NOMO-1 (cell line): ENCODE results near the gene PNPLA5.
"Not testable (repeated sequence)": the region's sequence is repeated elsewhere in the genome, so short reads cannot be mapped to it uniquely, and the experiment has no call there.

Source experiments
- DNase-seq, 2 experiments: peaks; one replicate each; lab custom pipeline; 2025; ENCODE audit not compliant: unreplicated experiment in 2 of 2; lab: John Stamatoyannopoulos, UW

PNPLA5 gene, protein sequence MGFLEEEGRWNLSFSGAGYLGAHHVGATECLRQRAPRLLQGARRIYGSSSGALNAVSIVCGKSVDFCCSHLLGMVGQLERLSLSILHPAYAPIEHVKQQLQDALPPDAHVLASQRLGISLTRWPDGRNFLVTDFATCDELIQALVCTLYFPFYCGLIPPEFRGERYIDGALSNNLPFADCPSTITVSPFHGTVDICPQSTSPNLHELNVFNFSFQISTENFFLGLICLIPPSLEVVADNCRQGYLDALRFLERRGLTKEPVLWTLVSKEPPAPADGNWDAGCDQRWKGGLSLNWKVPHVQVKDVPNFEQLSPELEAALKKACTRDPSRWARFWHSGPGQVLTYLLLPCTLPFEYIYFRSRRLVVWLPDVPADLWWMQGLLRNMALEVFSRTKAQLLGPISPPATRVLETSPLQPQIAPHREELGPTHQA

DNA sequence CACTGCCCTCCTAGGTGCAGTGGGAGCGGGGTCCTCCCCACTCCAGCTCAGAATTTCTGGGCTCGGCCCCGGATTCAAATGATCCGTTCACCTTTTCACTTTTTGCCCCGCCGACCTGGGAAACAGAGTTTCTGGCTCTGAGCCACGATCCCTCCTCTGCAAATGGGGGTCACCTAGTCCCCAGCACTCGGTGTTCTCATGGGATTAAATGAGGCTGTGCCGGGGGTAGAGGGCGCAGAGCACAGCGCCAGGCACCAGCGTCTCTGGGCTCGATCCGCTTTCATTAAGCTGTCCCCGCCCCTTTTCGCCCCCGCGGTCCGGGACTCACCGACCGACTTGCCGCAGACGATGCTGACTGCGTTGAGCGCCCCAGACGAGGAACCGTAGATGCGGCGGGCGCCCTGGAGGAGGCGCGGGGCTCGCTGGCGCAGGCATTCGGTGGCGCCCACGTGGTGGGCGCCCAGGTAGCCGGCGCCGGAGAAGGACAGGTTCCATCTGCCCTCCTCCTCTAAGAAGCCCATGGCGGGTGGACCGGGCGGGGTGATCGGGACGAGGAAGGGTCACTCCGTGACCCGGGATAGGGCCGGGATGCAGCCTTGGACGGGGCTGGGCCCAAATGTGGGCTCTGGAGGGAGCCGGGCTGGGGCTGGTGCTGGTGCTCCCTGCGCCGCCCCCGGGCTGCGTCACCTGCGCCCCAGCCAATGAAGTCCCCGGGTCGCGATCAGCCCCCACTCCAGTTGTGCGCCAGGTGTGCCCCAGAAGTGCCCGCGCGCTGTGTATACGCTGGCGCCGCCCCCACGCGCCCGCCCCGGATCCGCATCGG is at the start of gene PNPLA5:
Gene PNPLA5, minus strand, starts transcription at position 654 of the 823 bp plus-strand sequence. Its CDS starts 133 bp downstream, at position 521.
- no peak for DNase-seq

DNA sequence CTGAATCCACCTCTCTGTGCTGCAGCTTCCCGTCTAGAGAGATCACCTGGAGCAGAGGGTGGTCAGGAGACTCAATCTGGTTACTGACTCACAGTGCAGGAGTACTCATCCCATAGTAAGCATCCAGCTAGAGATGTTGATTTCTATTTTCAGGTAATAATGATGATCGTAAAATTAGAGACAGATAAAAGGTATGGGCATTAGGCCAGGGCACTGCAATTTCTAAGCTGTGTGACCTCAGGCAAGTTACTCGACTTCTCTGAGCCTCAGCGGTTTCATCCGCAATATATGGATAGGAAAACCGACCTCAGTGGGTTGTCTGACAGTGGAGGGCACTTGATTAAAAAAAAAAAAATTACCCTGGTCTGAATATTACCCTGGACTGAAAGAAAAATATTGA is 49.6 kb upstream of the PNPLA5 start:
- DNase-seq = no peak

DNA sequence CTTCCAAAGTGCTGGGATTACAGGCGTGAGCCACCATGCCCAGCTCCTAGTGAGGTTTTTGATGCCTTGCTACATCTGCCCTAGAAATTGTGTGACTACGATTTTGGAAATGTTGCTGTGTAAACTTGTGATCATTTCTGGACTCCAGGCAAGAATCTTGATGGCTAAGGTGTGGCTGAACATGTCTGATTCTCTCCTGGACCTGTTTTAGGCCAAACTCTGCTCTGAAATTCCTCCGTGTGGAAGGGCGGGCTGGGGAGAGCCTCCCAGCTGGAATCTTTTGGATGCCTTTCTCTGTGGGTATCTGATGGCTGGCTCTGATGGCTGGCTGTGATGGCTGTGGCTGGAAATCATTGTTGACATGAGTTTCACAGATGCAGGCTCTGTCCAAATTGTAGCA is 40.0 kb upstream of the PNPLA5 start:
- DNase-seq = no peak

DNA sequence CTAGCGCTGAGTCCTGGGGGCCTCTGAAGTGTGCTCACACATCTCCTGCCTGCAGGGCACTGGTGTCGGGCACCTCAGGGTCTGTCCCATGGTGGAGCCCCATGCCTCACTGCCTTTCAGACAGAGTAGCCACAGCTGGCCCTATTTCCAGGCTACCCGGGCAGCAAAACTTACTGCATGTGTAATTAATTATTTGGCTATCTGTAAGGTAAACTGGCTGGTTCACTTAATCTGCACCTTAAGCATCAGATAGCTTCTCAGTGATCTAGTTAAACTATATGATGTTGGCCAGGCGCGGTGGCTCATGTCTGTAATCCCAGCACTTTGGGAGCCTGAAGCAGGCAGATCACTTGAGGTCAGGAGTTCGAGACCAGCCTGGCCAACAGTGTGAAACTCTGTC is 37.1 kb upstream of the PNPLA5 start:
- DNase-seq = no peak

DNA sequence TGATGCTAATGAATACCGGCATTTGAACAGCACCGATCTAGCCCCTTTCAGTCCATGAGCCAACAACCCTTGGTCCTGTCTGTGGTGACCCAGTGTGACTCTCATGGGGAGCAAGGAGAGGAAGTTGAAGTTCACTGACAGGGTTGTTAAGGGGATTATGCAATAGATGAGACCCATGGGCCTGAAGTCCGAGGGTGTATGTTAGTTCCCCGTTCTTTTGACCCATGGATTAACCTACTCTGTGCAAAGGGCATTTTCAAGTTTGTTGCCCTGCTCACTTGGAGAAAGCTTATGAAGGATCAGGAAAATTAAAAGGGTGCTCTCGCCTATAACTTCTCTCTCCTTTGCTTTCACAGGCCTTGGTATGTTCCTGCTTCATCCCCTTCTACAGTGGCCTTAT is 36.7 kb upstream of the PNPLA5 start:
- DNase-seq = peak; percentile 64 to 83

DNA sequence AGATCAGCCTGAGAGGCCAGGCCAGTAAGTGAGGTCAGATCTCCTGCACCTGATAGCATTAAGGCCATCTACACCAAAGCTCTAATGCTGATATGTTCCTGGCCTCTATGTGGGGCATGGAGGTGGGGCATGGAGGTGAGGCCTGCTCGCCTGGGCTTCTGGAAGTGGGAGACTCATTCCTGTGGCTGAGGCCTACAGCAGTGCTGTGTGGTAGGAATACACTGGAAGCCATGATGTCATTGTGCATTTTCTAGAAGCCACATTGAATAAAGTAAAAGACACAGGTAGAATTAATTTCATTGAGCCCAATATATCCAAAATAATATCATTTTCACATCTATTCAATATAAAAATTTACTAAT is 34.5 kb upstream of the PNPLA5 start:
- no peak for DNase-seq

- no peak for DNase-seq
These were observed 33.9 kb upstream of the PNPLA5 start for GRCh38 chr22:43925433-43926348.

GRCh38 chr22:43924877-43925276 is 33.1 kb upstream of the PNPLA5 start:
- DNase-seq = no peak

GRCh38 chr22:43923631-43924464 is 32.0 kb upstream of the PNPLA5 start, which contains the start of gene PNPLA3:
Gene PNPLA3 (plus strand): TSS chr22:43923805. CDS start chr22:43923912, 107 bp downstream.
- peak; percentile 68 to 76 for DNase-seq

DNA sequence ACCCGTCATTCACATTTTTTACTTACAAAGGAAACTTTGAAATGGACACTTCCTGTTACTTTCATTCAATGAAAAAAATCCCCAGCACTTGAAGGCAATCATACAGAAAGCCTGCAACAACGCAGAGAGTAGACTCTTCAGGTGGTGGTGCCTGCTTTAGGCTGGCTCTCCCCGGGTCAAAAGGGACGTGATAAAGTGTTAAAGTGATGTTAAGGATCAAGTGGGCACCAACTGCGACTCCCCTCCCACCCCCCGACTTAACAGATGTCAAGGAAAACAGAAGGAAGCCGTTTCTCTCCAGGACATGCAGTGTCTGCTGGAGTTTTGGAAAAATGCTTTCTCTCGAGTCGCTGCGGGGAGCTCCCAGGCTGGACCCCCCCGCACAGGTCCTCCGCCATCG is 31.4 kb upstream of the PNPLA5 start:
- DNase-seq = peak; percentile 5 to 48

- DNase-seq = no peak
These were observed 30.3 kb upstream of the PNPLA5 start for GRCh38 chr22:43922123-43922522.

- no peak for DNase-seq
These were observed 29.6 kb upstream of the PNPLA5 start for GRCh38 chr22:43921370-43921769.

DNA sequence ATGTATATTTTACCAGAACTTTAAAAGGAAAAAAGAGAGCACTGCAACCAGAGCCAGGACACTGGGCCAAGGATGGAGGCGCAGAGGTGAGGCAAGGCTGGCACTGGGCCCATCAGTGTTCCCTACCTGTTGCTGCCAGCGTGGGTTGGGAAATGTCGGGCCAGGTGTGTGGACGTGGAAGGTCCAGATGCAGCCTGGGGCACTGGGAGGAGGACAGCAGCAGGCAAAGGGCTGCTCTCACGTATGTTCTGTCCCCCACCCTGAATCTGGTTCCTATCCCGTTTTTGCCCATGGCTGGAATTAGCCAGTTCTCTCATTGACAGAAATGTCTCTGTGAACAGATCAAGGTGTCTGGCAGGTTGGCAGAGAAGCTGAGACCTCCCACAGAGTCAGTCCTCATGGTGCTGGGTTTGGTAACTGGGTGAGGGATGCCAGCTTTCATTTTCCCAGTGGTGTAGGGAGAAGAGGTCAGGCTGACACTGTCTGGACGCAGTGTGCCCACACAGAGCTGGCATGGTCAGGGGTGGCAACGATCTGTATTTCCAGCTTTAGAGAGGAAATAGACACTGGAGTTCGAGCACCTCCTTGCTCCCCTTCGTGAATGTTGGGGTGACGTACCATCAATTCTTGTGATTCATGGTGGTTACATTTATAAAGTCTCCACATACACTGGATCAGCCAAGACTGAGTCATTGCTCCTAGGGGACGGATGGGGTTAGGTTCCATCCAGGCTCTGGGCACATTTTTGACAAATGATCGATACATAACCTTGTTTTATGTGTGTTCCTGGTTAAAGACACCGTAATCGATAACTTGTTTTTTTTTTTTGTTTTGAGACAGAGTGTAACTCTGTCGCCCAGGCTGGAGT is 27.5 kb upstream of the PNPLA5 start:
- DNase-seq = no peak

GRCh38 chr22:43917521-43917920 is 25.7 kb upstream of the PNPLA5 start:
- no peak for DNase-seq

DNA sequence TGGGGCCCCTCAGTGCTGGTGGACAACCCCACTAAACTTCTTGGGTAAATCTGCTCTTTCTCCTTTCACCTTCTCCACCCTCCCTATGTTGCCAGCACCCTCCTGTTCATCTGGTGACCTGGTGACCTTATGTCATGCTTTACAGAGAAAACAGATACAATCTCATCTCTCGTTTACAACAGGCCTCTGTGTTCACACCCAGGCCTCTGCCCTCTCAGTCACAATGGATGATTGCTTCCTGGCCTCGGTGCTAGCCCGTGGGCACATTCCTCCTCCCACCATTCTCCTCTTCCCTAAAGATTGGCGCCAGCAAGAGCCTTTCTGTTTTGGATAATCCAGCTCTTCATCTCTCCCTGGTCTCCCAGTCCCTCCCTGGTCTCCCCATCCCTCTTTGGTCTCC is 19.5 kb upstream of the PNPLA5 start:
- DNase-seq = no peak

DNA sequence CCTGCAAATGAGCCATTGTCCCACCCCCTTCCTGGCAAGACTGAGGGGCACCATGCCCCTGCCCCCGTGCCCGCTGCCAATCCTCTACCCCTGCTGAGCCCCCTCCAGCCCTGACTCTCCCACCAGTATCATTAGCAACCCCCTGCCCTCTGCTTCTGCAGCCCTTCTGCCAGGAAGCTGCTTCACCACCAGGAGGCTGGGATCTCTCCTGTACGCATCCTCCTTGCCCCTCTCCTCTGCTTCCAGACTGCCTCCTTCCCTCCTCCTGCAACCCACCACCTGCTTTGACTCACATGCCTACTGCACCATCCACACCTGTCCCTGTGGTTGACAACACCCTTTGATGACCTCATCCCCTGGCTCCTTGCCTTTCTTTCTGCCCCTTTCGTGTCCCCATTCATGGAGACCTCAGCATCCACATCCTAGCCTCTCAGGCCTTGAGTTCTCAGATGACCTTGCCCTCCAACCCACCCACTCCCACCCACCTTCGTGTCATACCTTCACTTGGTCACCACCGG is 18.4 kb upstream of the PNPLA5 start:
- no peak for DNase-seq

DNA sequence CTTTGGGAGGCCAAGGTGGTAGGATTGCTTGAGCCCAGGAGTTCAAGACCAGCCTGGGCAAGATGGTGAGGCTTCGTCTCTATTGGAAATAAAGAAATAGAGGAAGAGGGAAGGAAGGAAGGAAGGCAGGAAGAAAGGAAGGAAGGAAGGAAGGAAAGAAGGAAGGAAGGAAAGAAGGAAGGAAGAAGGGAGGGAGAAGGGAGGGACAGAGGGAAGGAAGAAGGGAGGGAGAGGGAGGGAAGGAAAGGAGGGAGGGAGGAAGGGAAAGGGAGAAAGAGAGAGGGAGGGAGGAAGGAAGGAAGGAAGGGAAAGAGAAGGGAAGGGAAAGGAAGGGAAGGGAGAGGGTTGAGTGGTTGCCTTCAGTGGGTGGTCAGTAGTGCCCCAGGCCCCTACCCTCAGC is 17.9 kb upstream of the PNPLA5 start:
- no peak for DNase-seq

- DNase-seq = no peak
These were observed 13.9 kb upstream of the PNPLA5 start for GRCh38 chr22:43905681-43906080.

DNA sequence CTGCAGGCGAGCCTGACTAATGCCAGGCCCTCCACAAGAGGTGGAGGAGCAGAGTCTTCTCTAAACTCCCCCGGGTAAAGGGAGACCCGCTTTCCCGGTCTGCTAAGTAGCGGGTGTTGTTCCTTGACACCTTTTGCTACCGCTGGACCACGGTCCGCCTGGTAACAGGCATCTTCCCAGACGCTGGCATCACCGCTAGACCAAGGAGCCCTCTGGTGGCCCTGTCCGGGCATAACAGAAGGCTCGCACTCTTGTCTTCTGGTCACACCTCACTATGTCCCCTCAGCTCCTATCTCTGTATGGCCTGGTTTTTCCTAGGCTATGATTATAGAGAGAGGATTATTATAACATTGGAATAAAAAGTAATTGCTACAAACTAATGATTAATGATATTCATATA is 12.6 kb upstream of the PNPLA5 start:
- DNase-seq = not testable (repeated sequence)
